DMS 273 (cell line): Measurements from ENCODE around the gene HAP1.
"Not testable (repeated sequence)": the region's sequence is repeated elsewhere in the genome, so short reads cannot be mapped to it uniquely, and the experiment has no call there.

Experiments used
- DNase-seq: peaks from one replicate; lab custom pipeline; 2025; ENCODE audit not compliant: unreplicated experiment; lab: John Stamatoyannopoulos, UW

Gene HAP1

DNA sequence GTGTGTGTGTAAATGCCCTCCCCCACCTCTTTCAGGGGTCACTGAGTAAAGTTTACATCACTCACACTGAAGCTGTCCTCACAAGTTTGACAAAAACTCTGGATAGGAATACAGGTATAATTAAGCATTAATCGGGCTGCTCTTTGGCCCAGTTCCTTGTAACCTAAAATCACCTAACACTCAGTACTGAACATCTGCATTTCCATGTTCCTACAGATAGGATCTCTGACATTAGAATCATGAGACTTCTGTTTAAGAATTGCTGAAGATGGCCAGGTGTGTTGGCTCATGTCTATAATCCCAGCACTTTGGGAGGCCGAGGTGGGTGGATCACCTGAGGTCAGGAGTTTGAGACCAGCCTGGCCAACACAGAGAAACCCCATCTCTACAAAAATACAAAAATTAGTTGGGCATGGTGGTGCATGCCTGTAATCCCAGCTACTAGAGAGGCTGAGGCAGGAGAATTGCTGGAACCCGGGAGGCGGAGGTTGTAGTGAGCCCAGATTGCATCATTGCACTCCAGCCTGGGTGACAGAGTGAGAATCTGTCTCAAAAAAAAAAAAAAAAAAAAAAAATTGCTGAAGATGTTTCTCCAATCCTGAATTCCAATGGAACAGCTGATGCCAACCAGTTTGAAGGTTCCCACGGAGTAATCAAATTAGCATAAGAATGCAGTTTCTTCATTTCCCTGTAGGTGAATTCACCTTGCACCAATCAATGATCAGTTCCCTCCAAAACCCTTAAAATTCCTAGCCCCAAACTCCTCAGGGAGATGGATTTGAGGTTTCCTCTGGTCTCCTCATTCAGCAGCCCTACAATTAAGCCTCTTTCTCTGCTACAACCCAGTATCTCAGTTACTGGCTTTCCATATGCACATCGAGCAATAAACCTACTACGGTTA lies 59.0 kb downstream of the HAP1 start:
- not testable (repeated sequence) for DNase-seq
